Lower leg skin (tissue), 4 donors: ENCODE measurements around the gene RAPGEF6. TPM values are rescaled to one million over a fixed set of nuclear protein-coding genes. Genes with fewer than 3 reads are reported as not detected.

Experiments used
- DNase-seq, 2 donors: peaks; one replicate each; pipeline ENCODE4 v3.0.0-alpha.2; 2019; ENCODE audit warnings: low spot score in 2 of 2
- H3K4me3 ChIP-seq: fragments of 200-600 bp; sonication (generic); 2 replicates; pipeline ENCODE4 v1.5.1; 2017; ENCODE audit warnings: mild to moderate bottlenecking, low read depth; ENCODE audit not compliant: poor library complexity, severe bottlenecking
- CTCF ChIP-seq, 3 donors: fragments of 450-650 bp; IDR thresholded peaks; one replicate each; pipeline ENCODE4 v1.5.1; 2016; ENCODE audit warnings: antibody characterized with exemption in 3 of 3, mild to moderate bottlenecking in 3 of 3, moderate library complexity in 2 of 3
- POLR2A ChIP-seq, 2 donors: fragments of 450-650 bp; IDR thresholded peaks; one replicate each; pipeline ENCODE4 v1.6.1; 2016 to 2017; ENCODE audit warnings: antibody characterized with exemption in 2 of 2, mild to moderate bottlenecking in 1 of 2, moderate library complexity in 1 of 2
- WGBS, 2 donors: methylation state at CpG; one replicate each; pipeline ENCODE4 v1.1.5; 2018; 5-methylcytosine and 5-hydroxymethylcytosine counted together
- intact Hi-C: fragments of 100-400 bp; cut with DNase I; formaldehyde crosslinking; loops from one replicate; pipeline ENCODE4 v1.15.0; 2023; ENCODE audit warnings: low total_unique reads
- total RNA-seq, 4 donors: library from RNA; depleted of rRNA; stranded (reverse); fragments of >200 nt; gene quantifications; one replicate each; pipeline ENCODE4 v1.1.0, GENCODE V29; 2016

RAPGEF6 gene
- total RNA-seq, 4 donors from 2014 or later: 16.8 to 20.2 (median 18.9) TPM

- TF ChIP-seq POLR2A (IDR thresholded peaks at IDR 0.05) (no peak), CTCF (IDR thresholded peaks at IDR 0.05) (no peak)
- intact Hi-C loops: no loop called here
- H3K4me3 ChIP-seq: no peak overlapping the region
- WGBS, 2 donors: 72 to 74% methylated on average over 6 of the region's 6 CpGs
- no peak for DNase-seq
Observed at GRCh38 chr5:131536211-131536826, 98.7 kb downstream of the RAPGEF6 start.

DNA sequence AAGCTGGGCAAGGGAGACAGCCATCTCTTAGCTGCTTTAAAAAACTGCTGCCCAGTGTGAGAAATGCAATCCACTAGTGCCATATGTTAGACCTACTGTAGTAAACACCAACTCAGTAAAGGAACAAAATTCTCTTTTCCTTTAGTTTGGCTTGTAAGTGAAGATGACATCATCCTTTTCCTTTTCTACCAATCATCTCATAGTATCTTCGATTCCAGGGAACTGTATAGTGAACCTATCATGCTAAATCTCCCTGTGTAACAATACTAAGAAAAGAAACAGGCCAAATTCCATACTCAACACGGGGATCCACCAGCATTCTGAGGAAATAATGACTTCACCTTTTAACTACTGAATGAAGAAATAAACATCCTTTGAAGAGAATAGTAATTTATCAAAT, 100.1 kb downstream of the RAPGEF6 start:
- no peak overlapping the region for H3K4me3 ChIP-seq
- 57 to 70% methylated on average over 2 of the region's 2 CpGs for WGBS, 2 donors
- intact Hi-C loops: no loop called here
- TF ChIP-seq CTCF (IDR thresholded peaks at IDR 0.05) (no peak), POLR2A (IDR thresholded peaks at IDR 0.05) (no peak)
- no peak for DNase-seq

DNA sequence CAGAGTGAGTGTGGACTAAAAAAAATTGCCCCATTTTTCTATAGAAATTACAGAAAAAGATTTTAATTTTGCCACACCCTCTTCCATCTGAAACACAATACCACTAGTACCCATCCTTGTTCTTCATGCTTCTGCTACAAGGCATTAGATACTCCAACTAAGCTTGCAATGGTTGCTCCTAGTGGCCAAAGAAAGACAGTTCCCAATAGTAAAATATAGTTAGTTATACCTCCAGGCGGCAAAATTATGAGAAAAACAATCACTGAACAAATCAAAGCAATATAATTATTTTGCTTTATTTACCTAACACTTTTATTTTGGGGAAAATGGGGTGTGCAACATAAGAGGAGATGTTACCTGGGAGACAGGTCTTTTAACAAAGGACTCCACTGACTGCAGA, 101.2 kb downstream of the RAPGEF6 start:
- TF ChIP-seq CTCF (IDR thresholded peaks at IDR 0.05) (no peak), POLR2A (IDR thresholded peaks at IDR 0.05) (no peak)
- no peak for DNase-seq
- no peak overlapping the region for H3K4me3 ChIP-seq
- intact Hi-C loops: no loop called here
- WGBS, 2 donors: 93 to 96% methylated on average over 1 of the region's 1 CpG

GRCh38 chr5:131532031-131532640, 102.9 kb downstream of the RAPGEF6 start:
- intact Hi-C loops: no loop called here
- TF ChIP-seq POLR2A (IDR thresholded peaks at IDR 0.05) (no peak), CTCF (IDR thresholded peaks at IDR 0.05) (no peak)
- DNase-seq: no peak
- WGBS, 2 donors: 42 to 44% methylated on average over 6 of the region's 6 CpGs
- no peak overlapping the region for H3K4me3 ChIP-seq

GRCh38 chr5:131530706-131531331, 104.2 kb downstream of the RAPGEF6 start:
- 74 to 85% methylated on average over 2 of the region's 2 CpGs for WGBS, 2 donors
- TF ChIP-seq POLR2A (IDR thresholded peaks at IDR 0.05) (no peak), CTCF (IDR thresholded peaks at IDR 0.05) (no peak)
- no peak overlapping the region for H3K4me3 ChIP-seq

More at GRCh38 chr5:131530706-131531331, 104.2 kb downstream of the RAPGEF6 start:
- DNase-seq: no peak
- intact Hi-C loops: no loop called here
